Gastrocnemius medialis (tissue), 4 donors: ENCODE data around the gene PAH.

Experiments
- CTCF ChIP-seq, 5 experiments: fragments of 450-650 bp in 3 of 5; fragments of 200-600 bp in 2 of 5; sonication (generic) in 2 of 5; IDR thresholded peaks in 4 of 5; conservative IDR thresholded peaks in 1 of 5; 1 replicate in 4 of 5; 2 replicates in 1 of 5; pipeline ENCODE4 v1.5.1; 2016 to 2019; ENCODE audit warnings: antibody characterized with exemption in 5 of 5, mild to moderate bottlenecking in 3 of 5, moderate library complexity in 3 of 5
- POLR2A ChIP-seq, 2 donors: fragments of 450-650 bp; IDR thresholded peaks; one replicate each; pipeline ENCODE4 v1.6.1; 2017; ENCODE audit warnings: antibody characterized with exemption in 2 of 2, mild to moderate bottlenecking in 2 of 2, moderate library complexity in 2 of 2

GRCh38 chr12:102888511-102888910 is 28.5 kb downstream of the PAH start:
- TF ChIP-seq CTCF (IDR thresholded peaks at IDR 0.05 in 4 of 5, conservative IDR thresholded peaks at IDR 0.05 in 1 of 5) (no peak), POLR2A (IDR thresholded peaks at IDR 0.05) (no peak)
